22Rv1 (cell line): ENCODE data around the gene ZNF563.
"Not testable (repeated sequence)": the region's sequence is repeated elsewhere in the genome, so short reads cannot be mapped to it uniquely, and the experiment has no call there.

Experiments used
- H3K27ac ChIP-seq: fragments of 450-650 bp; 2 replicates; pipeline ENCODE4 v1.5.1; 2017
- CTCF ChIP-seq: fragments of 450-650 bp; IDR thresholded peaks from 2 replicates; pipeline ENCODE4 v1.5.1; 2017; ENCODE audit warnings: mild to moderate bottlenecking
- ZFX ChIP-seq: fragments of 450-650 bp; IDR thresholded peaks from 2 replicates; pipeline ENCODE4 v1.6.1; 2017; ENCODE audit warnings: antibody characterized with exemption, borderline replicate concordance

Gene ZNF563

GRCh38 chr19:12325690-12326089, 7.7 kb downstream of the ZNF563 start:
- H3K27ac ChIP-seq, result peak overlapping the region; percentile 21; the same call in 1 of the 2 replicates
- TF ChIP-seq ZFX, result no peak
- no peak for TF ChIP-seq CTCF

DNA sequence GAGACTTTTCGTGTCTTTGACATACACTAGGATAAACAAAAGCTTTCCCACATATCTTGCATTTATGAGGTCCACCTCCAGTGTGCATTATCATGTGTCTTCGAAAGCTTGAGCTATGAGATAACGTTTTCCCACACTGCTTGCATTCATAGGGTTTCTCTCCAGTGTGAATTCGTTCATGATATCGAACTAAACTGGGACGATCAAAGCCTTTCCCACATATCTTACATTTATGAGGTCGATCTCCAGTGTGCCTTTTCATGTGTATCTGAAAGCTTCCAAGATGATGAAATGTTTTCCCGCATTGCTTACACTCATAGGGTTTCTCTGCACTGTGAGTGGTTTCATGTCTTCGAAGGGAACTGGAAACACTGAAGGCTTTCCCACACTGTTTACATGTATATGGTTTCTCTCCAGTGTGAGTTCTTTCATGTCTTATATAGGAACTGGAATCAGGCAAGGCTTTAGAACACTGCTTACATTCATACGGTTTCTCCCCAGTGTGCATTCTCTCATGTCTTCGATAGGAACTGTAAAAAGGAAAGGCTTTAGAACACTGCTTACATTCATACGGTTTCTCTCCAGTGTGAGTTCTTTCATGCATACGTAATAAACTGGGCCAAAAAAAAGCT, 14.5 kb downstream of the ZNF563 start:
- TF ChIP-seq ZFX, result no peak
- TF ChIP-seq CTCF, result no peak

GRCh38 chr19:12314553-12314952, 18.9 kb downstream of the ZNF563 start:
- TF ChIP-seq CTCF, result no peak
- no peak for TF ChIP-seq ZFX
- H3K27ac ChIP-seq, result no peak overlapping the region

More for the DNA sequence above, 14.5 kb downstream of the ZNF563 start:
- H3K27ac ChIP-seq, result no peak overlapping the region

DNA sequence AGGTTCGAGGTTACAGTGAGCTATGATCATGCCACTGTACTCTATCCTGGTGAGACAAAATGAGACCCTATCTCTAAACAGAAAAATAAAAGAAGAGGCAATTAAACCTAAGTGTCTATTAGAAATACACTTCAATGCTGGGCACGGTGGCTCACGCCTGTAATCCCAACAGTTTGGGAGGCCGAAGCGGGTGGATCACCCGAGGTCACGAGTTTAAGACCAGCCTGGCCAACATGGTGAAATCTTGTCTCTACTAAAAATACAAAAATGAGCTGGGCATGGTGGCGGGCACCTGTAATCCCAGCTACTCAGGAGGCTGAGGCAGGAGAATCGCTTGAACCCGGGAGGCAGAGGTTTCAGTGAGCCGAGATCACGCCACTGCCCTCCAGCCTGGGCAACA, 24.5 kb downstream of the ZNF563 start:
- not testable (repeated sequence) for H3K27ac ChIP-seq

- H3K27ac ChIP-seq, result peak overlapping the region; percentile 94
- no peak for TF ChIP-seq ZFX
These were observed 38.2 kb downstream of the ZNF563 start for GRCh38 chr19:12295191-12295590.

GRCh38 chr19:12294249-12295158, 38.9 kb downstream of the ZNF563 start, which contains the start of gene ZNF44:
ZNF44 (minus strand) TSS chr19:12294883; CDS start chr19:12294694, 189 bp downstream.
- TF ChIP-seq ZFX, result no peak
- TF ChIP-seq CTCF, result 0 out of 2 replicates have a peak, but pooled peaks have one; percentile 8
- peak within 1 kb of the TSS; percentile 94 for H3K27ac ChIP-seq

GRCh38 chr19:12293777-12294248, 39.6 kb downstream of the ZNF563 start:
- peak overlapping the region; percentile 94 for H3K27ac ChIP-seq
- TF ChIP-seq CTCF (no peak), ZFX (no peak)

GRCh38 chr19:12289790-12290065, 43.7 kb downstream of the ZNF563 start:
- no peak overlapping the region for H3K27ac ChIP-seq
- TF ChIP-seq ZFX (no peak), CTCF (no peak)
